GM23248 (cell line): ENCODE measurements around the gene ADAMTS6.

Experiments
- EZH2 ChIP-seq: fragments of 200-600 bp; sonication (generic); IDR thresholded peaks from 2 replicates; pipeline ENCODE4 v1.6.1; 2018; ENCODE audit warnings: antibody characterized with exemption, mild to moderate bottlenecking; ENCODE audit not compliant: insufficient read depth, poor library complexity, severe bottlenecking
- EZH2phosphoT487 ChIP-seq: fragments of 200-600 bp; sonication (generic); IDR thresholded peaks from 2 replicates; pipeline ENCODE4 v1.6.1; 2018; ENCODE audit warnings: antibody characterized with exemption, moderate library complexity, mild to moderate bottlenecking, low read depth; ENCODE audit not compliant: insufficient read depth

- TF ChIP-seq EZH2phosphoT487 (no peak), EZH2 (no peak)
Measured at GRCh38 chr5:65209341-65209740, 272.4 kb downstream of the ADAMTS6 start.
